H1 (cell line): ENCODE results near the gene HPX. TPM values are rescaled to one million over a fixed set of nuclear protein-coding genes. Genes with fewer than 3 reads are reported as not detected.

Experiments
- HDAC6 ChIP-seq: IDR thresholded peaks from one replicate; pipeline ENCODE4 v1.7.1; 2012; ENCODE audit warnings: low read depth, mild to moderate bottlenecking, inconsistent platforms, low read length, moderate library complexity
- polyA plus RNA-seq, 7 experiments: library from polyadenylated mRNA; depleted of rRNA in 3 of 7; stranded (reverse) in 5 of 7; unstranded in 2 of 7; fragments of >200 nt in 5 of 7; fragments of 200-250 nt in 2 of 7; gene quantifications; 1 replicate in 5 of 7; 2 replicates in 1 of 7; 4 replicates in 1 of 7; pipeline versions ENCODE4 v1.2.1 to v1.2.3, GENCODE V29; 2011 to 2013; ENCODE audit warnings: missing spikeins in 2 of 7, mixed read lengths in 2 of 7
- total RNA-seq: library from RNA; stranded (reverse); fragmentation: NEBNext Ultra II Directional; extraction: Animal tissue kit (Norgen Biotek cat#: 25700); gene quantifications from 2 replicates; pipeline ENCODE4 v1.2.1, GENCODE V29; 2021
- TF ChIP-seq, protein P1 (sequence below): fragments of 300-600 bp; sonication (generic); IDR thresholded peaks from 2 replicates; pipeline ENCODE4 v1.7.1; 2012; ENCODE audit warnings: low read length, moderate library complexity, mild to moderate bottlenecking, inconsistent platforms; ENCODE audit not compliant: insufficient replicate concordance

Gene HPX
- total and polyA plus RNA-seq, 2 of the 8 experiments (the other 6 are each of a cell fraction or from before 2014, with no cell fraction given): 0.80 to 0.97 TPM

DNA sequence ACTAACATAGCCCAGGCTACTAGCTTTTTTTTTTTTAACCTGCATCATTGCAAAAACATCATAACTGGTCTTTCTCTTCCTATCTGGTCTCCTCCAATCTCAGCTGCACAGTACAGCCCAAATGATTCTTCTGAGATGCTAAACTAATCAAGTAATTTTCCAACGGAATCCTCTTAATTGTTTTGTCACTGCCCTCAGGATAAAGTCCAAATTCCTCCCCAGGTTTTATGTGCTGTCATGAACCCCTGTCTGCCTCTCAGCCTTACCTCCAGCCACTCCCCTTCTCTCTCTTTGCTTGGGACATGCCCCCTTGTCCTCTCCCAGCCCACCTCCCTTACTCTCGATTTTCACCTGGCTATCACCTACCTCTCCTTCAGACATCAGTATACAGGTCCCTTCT is 34.4 kb downstream of the HPX start (continued):
- TF ChIP-seq, protein P1, sequence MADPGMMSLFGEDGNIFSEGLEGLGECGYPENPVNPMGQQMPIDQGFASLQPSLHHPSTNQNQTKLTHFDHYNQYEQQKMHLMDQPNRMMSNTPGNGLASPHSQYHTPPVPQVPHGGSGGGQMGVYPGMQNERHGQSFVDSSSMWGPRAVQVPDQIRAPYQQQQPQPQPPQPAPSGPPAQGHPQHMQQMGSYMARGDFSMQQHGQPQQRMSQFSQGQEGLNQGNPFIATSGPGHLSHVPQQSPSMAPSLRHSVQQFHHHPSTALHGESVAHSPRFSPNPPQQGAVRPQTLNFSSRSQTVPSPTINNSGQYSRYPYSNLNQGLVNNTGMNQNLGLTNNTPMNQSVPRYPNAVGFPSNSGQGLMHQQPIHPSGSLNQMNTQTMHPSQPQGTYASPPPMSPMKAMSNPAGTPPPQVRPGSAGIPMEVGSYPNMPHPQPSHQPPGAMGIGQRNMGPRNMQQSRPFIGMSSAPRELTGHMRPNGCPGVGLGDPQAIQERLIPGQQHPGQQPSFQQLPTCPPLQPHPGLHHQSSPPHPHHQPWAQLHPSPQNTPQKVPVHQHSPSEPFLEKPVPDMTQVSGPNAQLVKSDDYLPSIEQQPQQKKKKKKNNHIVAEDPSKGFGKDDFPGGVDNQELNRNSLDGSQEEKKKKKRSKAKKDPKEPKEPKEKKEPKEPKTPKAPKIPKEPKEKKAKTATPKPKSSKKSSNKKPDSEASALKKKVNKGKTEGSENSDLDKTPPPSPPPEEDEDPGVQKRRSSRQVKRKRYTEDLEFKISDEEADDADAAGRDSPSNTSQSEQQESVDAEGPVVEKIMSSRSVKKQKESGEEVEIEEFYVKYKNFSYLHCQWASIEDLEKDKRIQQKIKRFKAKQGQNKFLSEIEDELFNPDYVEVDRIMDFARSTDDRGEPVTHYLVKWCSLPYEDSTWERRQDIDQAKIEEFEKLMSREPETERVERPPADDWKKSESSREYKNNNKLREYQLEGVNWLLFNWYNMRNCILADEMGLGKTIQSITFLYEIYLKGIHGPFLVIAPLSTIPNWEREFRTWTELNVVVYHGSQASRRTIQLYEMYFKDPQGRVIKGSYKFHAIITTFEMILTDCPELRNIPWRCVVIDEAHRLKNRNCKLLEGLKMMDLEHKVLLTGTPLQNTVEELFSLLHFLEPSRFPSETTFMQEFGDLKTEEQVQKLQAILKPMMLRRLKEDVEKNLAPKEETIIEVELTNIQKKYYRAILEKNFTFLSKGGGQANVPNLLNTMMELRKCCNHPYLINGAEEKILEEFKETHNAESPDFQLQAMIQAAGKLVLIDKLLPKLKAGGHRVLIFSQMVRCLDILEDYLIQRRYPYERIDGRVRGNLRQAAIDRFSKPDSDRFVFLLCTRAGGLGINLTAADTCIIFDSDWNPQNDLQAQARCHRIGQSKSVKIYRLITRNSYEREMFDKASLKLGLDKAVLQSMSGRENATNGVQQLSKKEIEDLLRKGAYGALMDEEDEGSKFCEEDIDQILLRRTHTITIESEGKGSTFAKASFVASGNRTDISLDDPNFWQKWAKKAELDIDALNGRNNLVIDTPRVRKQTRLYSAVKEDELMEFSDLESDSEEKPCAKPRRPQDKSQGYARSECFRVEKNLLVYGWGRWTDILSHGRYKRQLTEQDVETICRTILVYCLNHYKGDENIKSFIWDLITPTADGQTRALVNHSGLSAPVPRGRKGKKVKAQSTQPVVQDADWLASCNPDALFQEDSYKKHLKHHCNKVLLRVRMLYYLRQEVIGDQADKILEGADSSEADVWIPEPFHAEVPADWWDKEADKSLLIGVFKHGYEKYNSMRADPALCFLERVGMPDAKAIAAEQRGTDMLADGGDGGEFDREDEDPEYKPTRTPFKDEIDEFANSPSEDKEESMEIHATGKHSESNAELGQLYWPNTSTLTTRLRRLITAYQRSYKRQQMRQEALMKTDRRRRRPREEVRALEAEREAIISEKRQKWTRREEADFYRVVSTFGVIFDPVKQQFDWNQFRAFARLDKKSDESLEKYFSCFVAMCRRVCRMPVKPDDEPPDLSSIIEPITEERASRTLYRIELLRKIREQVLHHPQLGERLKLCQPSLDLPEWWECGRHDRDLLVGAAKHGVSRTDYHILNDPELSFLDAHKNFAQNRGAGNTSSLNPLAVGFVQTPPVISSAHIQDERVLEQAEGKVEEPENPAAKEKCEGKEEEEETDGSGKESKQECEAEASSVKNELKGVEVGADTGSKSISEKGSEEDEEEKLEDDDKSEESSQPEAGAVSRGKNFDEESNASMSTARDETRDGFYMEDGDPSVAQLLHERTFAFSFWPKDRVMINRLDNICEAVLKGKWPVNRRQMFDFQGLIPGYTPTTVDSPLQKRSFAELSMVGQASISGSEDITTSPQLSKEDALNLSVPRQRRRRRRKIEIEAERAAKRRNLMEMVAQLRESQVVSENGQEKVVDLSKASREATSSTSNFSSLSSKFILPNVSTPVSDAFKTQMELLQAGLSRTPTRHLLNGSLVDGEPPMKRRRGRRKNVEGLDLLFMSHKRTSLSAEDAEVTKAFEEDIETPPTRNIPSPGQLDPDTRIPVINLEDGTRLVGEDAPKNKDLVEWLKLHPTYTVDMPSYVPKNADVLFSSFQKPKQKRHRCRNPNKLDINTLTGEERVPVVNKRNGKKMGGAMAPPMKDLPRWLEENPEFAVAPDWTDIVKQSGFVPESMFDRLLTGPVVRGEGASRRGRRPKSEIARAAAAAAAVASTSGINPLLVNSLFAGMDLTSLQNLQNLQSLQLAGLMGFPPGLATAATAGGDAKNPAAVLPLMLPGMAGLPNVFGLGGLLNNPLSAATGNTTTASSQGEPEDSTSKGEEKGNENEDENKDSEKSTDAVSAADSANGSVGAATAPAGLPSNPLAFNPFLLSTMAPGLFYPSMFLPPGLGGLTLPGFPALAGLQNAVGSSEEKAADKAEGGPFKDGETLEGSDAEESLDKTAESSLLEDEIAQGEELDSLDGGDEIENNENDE: no peak
- TF ChIP-seq HDAC6: no peak
